HG03097 (cell line): ENCODE results near the gene APOA4.
"Not testable (repeated sequence)": the region's sequence is repeated elsewhere in the genome, so short reads cannot be mapped to it uniquely, and the experiment has no call there.

Experiments used
- ATAC-seq: cut with Tn5 transposase; IDR thresholded peaks from one replicate; pipeline ENCODE4 v1.9.1; 2021; ENCODE audit not compliant: unreplicated experiment, low FRiP score

The APOA4 gene

GRCh38 chr11:116807601-116808261 lies 15.4 kb downstream of the APOA4 start:
- ATAC-seq, result no peak

- no peak for ATAC-seq
Observed at GRCh38 chr11:116804001-116804400, 19.1 kb downstream of the APOA4 start.

GRCh38 chr11:116801662-116802061 lies 21.4 kb downstream of the APOA4 start:
- ATAC-seq, result not testable (repeated sequence)

- no peak for ATAC-seq
Observed at GRCh38 chr11:116800610-116801009, 22.5 kb downstream of the APOA4 start.

- no peak for ATAC-seq
Observed at GRCh38 chr11:116798368-116798767, 24.7 kb downstream of the APOA4 start.

GRCh38 chr11:116797816-116798215 lies 25.3 kb downstream of the APOA4 start:
- ATAC-seq, result no peak

- ATAC-seq, result no peak
Observed at GRCh38 chr11:116796548-116796947, 26.6 kb downstream of the APOA4 start.

GRCh38 chr11:116794851-116795250 lies 28.3 kb downstream of the APOA4 start:
- ATAC-seq, result no peak

GRCh38 chr11:116793772-116794097 lies 29.4 kb downstream of the APOA4 start:
- no peak for ATAC-seq

- ATAC-seq, result no peak
Observed at GRCh38 chr11:116792869-116793771, 30.0 kb downstream of the APOA4 start.

GRCh38 chr11:116792144-116792868 lies 30.8 kb downstream of the APOA4 start:
- ATAC-seq, result no peak

GRCh38 chr11:116791813-116792143 lies 31.3 kb downstream of the APOA4 start, which contains the start of gene APOA5:
APOA5 (minus strand) TSS chr11:116791879; CDS start chr11:116791860, 19 bp downstream.
- ATAC-seq, result no peak

GRCh38 chr11:116791002-116791812 lies 31.9 kb downstream of the APOA4 start:
- ATAC-seq, result no peak

GRCh38 chr11:116790167-116791001 lies 32.7 kb downstream of the APOA4 start:
- no peak for ATAC-seq

GRCh38 chr11:116788975-116789374 lies 34.1 kb downstream of the APOA4 start:
- no peak for ATAC-seq

GRCh38 chr11:116788534-116788933 lies 34.6 kb downstream of the APOA4 start:
- ATAC-seq, result no peak

GRCh38 chr11:116787786-116788486 lies 35.2 kb downstream of the APOA4 start, which contains the start of gene ZPR1:
ZPR1 (minus strand) TSS chr11:116788023; CDS start chr11:116787990, 33 bp downstream.
- peak; percentile 75 for ATAC-seq

- ATAC-seq, result no peak
Observed at GRCh38 chr11:116787436-116787785, 35.7 kb downstream of the APOA4 start.

- no peak for ATAC-seq
Observed at GRCh38 chr11:116786966-116787365, 36.1 kb downstream of the APOA4 start.
